Naive thymus-derived CD4-positive, alpha-beta T cell (primary cell): Measurements from ENCODE around the gene ZDHHC17. TPM values are rescaled to one million over a fixed set of nuclear protein-coding genes. Genes with fewer than 3 reads are reported as not detected.

ENCODE experiments used
- ATAC-seq: fragments of 150-1000 bp; cut with Tn5 transposase; 2 replicates; pipeline ENCODE4 v1.10.0; 2021; ENCODE audit warnings: mild to moderate bottlenecking, moderate library complexity
- CTCF ChIA-PET: fragments of 350-600 bp; sonication (Branson Sonifier 250); formaldehyde crosslinking; loops from one replicate; lab custom pipeline; 2021; ENCODE audit warnings: antibody characterized with exemption; lab: Charles Lee
- POLR2A ChIA-PET: fragments of 350-600 bp; sonication (Branson Sonifier 250); formaldehyde crosslinking; loops from one replicate; lab custom pipeline; 2021; ENCODE audit warnings: antibody characterized with exemption, inconsistent platforms; lab: Charles Lee
- DNase-seq, 9 donors: peaks; one replicate each; pipeline versions ENCODE4 v3.0.0 to v3.0.0-alpha.2; 2020 to 2022; ENCODE audit warnings: mixed read lengths in 1 of 9
- H3K27ac ChIP-seq: one replicate; pipeline ENCODE4 v1.7.0; 2013; ENCODE audit warnings: mild to moderate bottlenecking, low read depth, low read length, moderate library complexity
- H3K27me3 ChIP-seq, 2 donors: one replicate each; pipeline ENCODE4 v1.7.0; 2013; ENCODE audit warnings: low read length in 2 of 2, mild to moderate bottlenecking in 2 of 2, moderate library complexity in 2 of 2; ENCODE audit not compliant: control insufficient read depth in 2 of 2, insufficient read depth in 2 of 2
- H3K36me3 ChIP-seq, 3 experiments: 1 replicate in 2 of 3; 2 replicates in 1 of 3; pipeline ENCODE4 v1.7.0; 2013; ENCODE audit warnings: low read length in 3 of 3, mild to moderate bottlenecking in 3 of 3, moderate library complexity in 1 of 3; ENCODE audit not compliant: insufficient read depth in 3 of 3, control insufficient read depth in 2 of 3
- H3K4me1 ChIP-seq, 2 donors: one replicate each; pipeline ENCODE4 v1.7.0; 2013; ENCODE audit warnings: low read length in 2 of 2, mild to moderate bottlenecking in 2 of 2, moderate library complexity in 1 of 2; ENCODE audit not compliant: control insufficient read depth in 2 of 2, insufficient read depth in 2 of 2
- H3K4me3 ChIP-seq: 2 replicates; pipeline ENCODE4 v1.7.0; 2013; ENCODE audit warnings: mild to moderate bottlenecking, low read length
- H3K9me3 ChIP-seq, 3 experiments: 1 replicate in 2 of 3; 2 replicates in 1 of 3; pipeline ENCODE4 v1.7.0; 2013; ENCODE audit warnings: low read length in 3 of 3; ENCODE audit not compliant: control insufficient read depth in 2 of 3
- H3K27ac Mint-ChIP-seq, 9 donors: one replicate each; pipeline ENCODE4 v1.8.0; 2020 to 2022; ENCODE audit warnings: mixed read lengths in 9 of 9, mild to moderate bottlenecking in 8 of 9, moderate library complexity in 5 of 9, inconsistent platforms in 2 of 9
- H3K27me3 Mint-ChIP-seq, 5 donors: one replicate each; pipeline ENCODE4 v1.8.0; 2021 to 2022; ENCODE audit warnings: mixed read lengths in 5 of 5, mild to moderate bottlenecking in 1 of 5
- H3K36me3 Mint-ChIP-seq, 5 donors: one replicate each; pipeline ENCODE4 v1.8.0; 2020 to 2022; ENCODE audit warnings: mixed read lengths in 5 of 5, mild to moderate bottlenecking in 3 of 5, inconsistent platforms in 1 of 5
- H3K4me1 Mint-ChIP-seq, 7 donors: one replicate each; pipeline ENCODE4 v1.8.0; 2020 to 2022; ENCODE audit warnings: mixed read lengths in 7 of 7, mild to moderate bottlenecking in 3 of 7, inconsistent platforms in 1 of 7
- H3K4me3 Mint-ChIP-seq, 10 donors: one replicate each; pipeline ENCODE4 v1.8.0; 2020 to 2022; ENCODE audit warnings: mild to moderate bottlenecking in 10 of 10, mixed read lengths in 10 of 10, moderate library complexity in 6 of 10, inconsistent platforms in 2 of 10
- H3K9me3 Mint-ChIP-seq, 11 donors: one replicate each; pipeline ENCODE4 v1.8.0; 2020 to 2022; ENCODE audit warnings: mixed read lengths in 11 of 11, mild to moderate bottlenecking in 4 of 11, inconsistent platforms in 1 of 11, moderate library complexity in 1 of 11
- intact Hi-C, 2 donors: fragments of 100-400 bp; cut with micrococcal nuclease; formaldehyde crosslinking; loops; one replicate each; pipeline ENCODE4 v1.15.1; 2023
- polyA plus RNA-seq, 2 donors: library from polyadenylated mRNA; unstranded; fragments of 300-500 nt; fragmentation: Illumina TruSeq; gene quantifications; one replicate each; pipeline ENCODE4 v1.2.3, GENCODE V29; 2021
- total RNA-seq, 6 experiments: library from RNA in 5 of 6; stranded (reverse) in 5 of 6; gene quantifications; 1 replicate in 5 of 6; 2 replicates in 1 of 6; pipeline ENCODE4 v1.2.3 and lab custom pipeline; 2021 to 2026

ZDHHC17 gene, protein sequence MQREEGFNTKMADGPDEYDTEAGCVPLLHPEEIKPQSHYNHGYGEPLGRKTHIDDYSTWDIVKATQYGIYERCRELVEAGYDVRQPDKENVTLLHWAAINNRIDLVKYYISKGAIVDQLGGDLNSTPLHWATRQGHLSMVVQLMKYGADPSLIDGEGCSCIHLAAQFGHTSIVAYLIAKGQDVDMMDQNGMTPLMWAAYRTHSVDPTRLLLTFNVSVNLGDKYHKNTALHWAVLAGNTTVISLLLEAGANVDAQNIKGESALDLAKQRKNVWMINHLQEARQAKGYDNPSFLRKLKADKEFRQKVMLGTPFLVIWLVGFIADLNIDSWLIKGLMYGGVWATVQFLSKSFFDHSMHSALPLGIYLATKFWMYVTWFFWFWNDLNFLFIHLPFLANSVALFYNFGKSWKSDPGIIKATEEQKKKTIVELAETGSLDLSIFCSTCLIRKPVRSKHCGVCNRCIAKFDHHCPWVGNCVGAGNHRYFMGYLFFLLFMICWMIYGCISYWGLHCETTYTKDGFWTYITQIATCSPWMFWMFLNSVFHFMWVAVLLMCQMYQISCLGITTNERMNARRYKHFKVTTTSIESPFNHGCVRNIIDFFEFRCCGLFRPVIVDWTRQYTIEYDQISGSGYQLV
- 10 to 100 TPM; 27.3 to 60.9 (median 56.3) TPM for total RNA-seq
- polyA plus RNA-seq = 10 to 100 TPM; 12.4 to 13.0 TPM
- 51.0 reads per million, percentile 72 among the genes with 10 or more reads in this experiment for total RNA-seq (lab: John Stamatoyannopoulos, UW)

DNA sequence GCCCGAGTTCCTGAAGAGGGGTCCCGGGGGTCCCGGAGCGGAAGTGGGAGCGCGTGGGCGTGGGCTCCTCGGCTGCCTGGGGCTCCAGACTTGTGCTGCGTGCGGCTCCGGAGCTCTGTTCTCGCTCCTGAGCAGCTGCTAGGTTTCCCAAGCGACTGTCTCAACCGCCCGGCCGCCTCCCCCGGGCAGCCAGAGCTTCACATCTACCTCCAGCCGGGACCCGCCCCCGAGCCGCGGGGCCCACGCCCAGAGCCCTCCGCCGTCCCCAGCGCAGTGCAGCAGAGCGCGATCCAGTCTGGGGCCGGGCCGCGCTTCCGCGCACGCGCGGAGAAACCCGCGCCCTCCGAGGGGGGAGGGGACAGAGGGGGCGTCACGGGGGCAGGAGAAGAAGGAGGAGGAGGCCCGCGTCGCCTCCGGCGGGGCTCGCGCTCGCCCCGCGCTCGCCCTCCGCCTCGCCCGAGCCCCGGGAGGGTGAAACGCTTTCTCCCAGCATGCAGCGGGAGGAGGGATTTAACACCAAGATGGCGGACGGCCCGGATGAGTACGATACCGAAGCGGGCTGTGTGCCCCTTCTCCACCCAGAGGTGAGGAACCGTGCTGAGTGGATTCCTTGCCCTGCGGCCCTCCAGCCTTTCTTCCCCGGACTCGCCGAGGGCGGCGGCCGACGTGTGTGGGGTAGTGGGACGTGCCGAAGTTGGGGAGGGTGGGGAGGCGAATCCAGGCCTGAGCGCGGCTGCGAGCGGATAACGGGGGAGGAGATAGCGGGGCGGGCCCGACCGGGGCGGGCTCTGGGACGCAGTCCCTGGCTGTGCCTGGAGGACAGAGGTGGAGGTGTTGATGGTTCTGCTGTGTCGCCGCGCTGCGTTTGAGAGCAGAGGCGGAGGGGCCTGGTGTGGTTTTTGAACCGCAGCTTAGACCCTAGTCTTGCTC lies at the start of gene ZDHHC17:
ZDHHC17 (plus strand) TSS at position 370 of the 930 bp plus-strand sequence; CDS start at position 492, 122 bp downstream.
- Mint-ChIP-seq H3K27ac (peak within 1 kb of the TSS; percentile 95 to 99 (median 97)), H3K9me3 (no peaks in the 10 kb centered on the region), H3K4me3 (peak within 1 kb of the TSS; percentile 92 to 98 (median 97)), H3K27me3 (peaks cover 0 to 13% (median 0%) of the 10 kb centered on the region in 5 donors), H3K36me3 (peaks cover 0 to 3% (median 0%) of the 10 kb centered on the region in 5 donors), H3K4me1 (peaks cover 17 to 57% (median 46%) of the 10 kb centered on the region in 7 donors)
- Histone ChIP-seq H3K27ac (peak within 1 kb of the TSS; percentile 94), H3K36me3 (peaks cover 0 to 3% (median 0%) of the 10 kb centered on the region in 3 experiments), H3K27me3 (no peaks in the 10 kb centered on the region), H3K9me3 (no peaks in the 10 kb centered on the region), H3K4me1 (peaks cover 8 to 13% of the 10 kb centered on the region in 2 donors), H3K4me3 (peak within 1 kb of the TSS; percentile 84)
- intact Hi-C loops = loop anchor here (1.0 to 10.0 kb wide), 14 partner anchors 12 to 1373 kb away; partner anchors contain the start of genes BBS10 (in 2 of the 2), GLIPR1 (in 2 of the 2), NAP1L1 (in 2 of the 2) and OSBPL8 (in 2 of the 2)
- ATAC-seq (peak; percentile 90), DNase-seq (peak; percentile 90 to 95 (median 93))
- POLR2A ChIA-PET = interaction anchor here (0.6 to 2.1 kb wide), 10 partner anchors 10 to 1332 kb away, joined by 3 to 9 read pairs (median 4); partner anchors contain the start of genes BBS10 and PHLDA1
- CTCF ChIA-PET = no interaction called here

DNA sequence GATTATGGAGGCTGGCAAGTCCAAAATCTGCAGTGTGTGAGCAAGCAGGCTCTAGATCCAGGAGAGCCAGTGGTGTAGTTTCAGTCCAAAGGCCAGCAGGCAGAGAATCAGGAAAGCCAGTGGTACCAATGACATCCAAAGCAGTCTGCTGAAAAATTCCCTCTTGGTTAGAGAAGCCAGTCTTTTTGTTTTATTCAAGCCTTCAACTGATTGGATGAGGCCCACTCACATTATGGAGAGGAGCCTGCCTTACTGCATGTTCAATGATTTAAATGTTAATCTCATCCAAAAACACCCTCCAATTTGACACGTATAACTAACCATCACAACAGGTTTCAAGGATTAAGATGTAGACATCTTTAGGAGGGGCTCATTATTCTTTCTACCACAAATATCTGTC lies 49.5 kb upstream of the ZDHHC17 start:
- H3K27ac Mint-ChIP-seq = no peak overlapping the region
- H3K9me3 Mint-ChIP-seq = no peaks in the 10 kb centered on the region
- Histone ChIP-seq H3K4me1 (no peaks in the 10 kb centered on the region), H3K4me3 (no peak overlapping the region), H3K9me3 (no peaks in the 10 kb centered on the region), H3K27ac (no peak overlapping the region), H3K36me3 (no peaks in the 10 kb centered on the region), H3K27me3 (no peaks in the 10 kb centered on the region)
- H3K27me3 Mint-ChIP-seq = peaks cover 0 to 4% (median 0%) of the 10 kb centered on the region in 5 donors
- CTCF ChIA-PET = no interaction called here
- no peaks in the 10 kb centered on the region for H3K4me1 Mint-ChIP-seq
- DNase-seq (no peak), ATAC-seq (no peak)
- no peak overlapping the region for H3K4me3 Mint-ChIP-seq
- H3K36me3 Mint-ChIP-seq = no peaks in the 10 kb centered on the region
- intact Hi-C loops = no loop called here
- POLR2A ChIA-PET = no interaction called here

DNA sequence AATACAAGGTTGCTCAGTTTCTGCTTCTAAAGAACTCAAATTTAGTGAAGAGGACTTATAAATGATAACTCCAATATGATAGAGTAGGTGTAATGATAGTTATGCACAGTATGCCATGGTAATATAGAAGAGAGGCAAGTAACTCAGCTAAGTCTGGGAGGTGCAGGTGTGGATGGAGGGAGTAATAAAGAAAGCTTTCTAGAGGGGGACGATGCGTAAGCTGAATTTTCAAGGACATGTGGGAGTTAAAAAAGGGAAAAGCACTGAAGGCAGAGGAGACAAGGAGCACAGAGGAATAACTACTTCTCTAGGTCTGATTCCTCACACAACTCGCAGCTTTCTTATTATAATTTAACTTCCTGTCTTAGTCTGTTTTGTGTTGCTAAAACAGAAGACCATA lies 49.1 kb upstream of the ZDHHC17 start:
- Histone ChIP-seq H3K4me3 (no peak overlapping the region), H3K36me3 (no peaks in the 10 kb centered on the region), H3K27me3 (no peaks in the 10 kb centered on the region), H3K4me1 (no peaks in the 10 kb centered on the region), H3K9me3 (no peaks in the 10 kb centered on the region), H3K27ac (no peak overlapping the region)
- H3K9me3 Mint-ChIP-seq = no peaks in the 10 kb centered on the region
- intact Hi-C loops = no loop called here
- ChIA-PET CTCF (no interaction called here), POLR2A (no interaction called here)
- no peak overlapping the region for H3K27ac Mint-ChIP-seq
- H3K4me1 Mint-ChIP-seq = no peaks in the 10 kb centered on the region
- no peak for ATAC-seq
- H3K36me3 Mint-ChIP-seq = no peaks in the 10 kb centered on the region
- DNase-seq = no peak
- H3K4me3 Mint-ChIP-seq = no peak overlapping the region
- H3K27me3 Mint-ChIP-seq = peaks cover 0 to 4% (median 0%) of the 10 kb centered on the region in 5 donors

DNA sequence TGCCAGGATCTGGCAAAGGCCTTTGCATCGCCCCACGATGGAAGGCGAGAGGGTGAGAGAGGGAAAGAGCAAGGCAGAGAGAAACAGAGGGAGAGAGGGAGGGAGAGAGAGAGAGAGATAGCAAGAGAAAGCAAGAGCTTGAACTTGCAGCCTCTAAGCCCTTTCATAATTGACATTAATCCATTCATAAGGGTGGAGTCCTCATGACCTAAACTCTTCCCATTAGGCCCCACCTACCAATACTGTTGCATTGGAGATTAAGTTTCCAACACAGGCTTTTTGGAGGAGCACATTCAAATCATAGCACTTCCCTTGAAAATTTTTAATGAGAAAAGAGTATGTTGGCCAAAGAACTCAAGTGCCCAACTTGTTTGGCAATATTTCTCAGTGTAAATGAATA lies 48.6 kb upstream of the ZDHHC17 start:
- Mint-ChIP-seq H3K4me3 (no peak overlapping the region), H3K36me3 (no peaks in the 10 kb centered on the region), H3K4me1 (no peaks in the 10 kb centered on the region), H3K9me3 (no peaks in the 10 kb centered on the region), H3K27me3 (peaks cover 0 to 4% (median 0%) of the 10 kb centered on the region in 5 donors), H3K27ac (no peak overlapping the region)
- H3K4me3 ChIP-seq = no peak overlapping the region
- H3K36me3 ChIP-seq = no peaks in the 10 kb centered on the region
- no peaks in the 10 kb centered on the region for H3K9me3 ChIP-seq
- ATAC-seq (no peak), DNase-seq (no peak)
- intact Hi-C loops = no loop called here
- H3K4me1 ChIP-seq = no peaks in the 10 kb centered on the region
- CTCF ChIA-PET = no interaction called here
- H3K27ac ChIP-seq = no peak overlapping the region
- no peaks in the 10 kb centered on the region for H3K27me3 ChIP-seq
- POLR2A ChIA-PET = no interaction called here

DNA sequence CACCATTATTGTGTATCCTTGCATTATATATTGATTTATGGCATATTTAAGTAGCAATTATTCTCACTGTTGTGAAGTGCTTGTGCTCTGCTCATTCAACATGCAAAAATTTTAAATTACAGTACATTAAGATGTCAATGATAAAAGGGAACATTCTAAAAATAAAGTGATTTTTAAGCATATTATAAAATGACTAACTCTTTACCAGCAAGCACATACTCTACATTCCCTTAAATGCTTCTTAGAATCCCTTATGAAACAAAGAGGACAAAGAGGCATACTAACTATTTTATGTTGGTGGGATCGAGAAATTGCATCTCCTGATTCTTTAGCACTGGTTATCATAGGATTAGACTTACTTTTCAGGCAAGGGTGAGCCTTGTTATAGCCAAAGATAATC lies 46.6 kb upstream of the ZDHHC17 start:
- CTCF ChIA-PET = no interaction called here
- no peaks in the 10 kb centered on the region for H3K36me3 ChIP-seq
- no peaks in the 10 kb centered on the region for H3K4me1 Mint-ChIP-seq

More for the DNA sequence above, 46.6 kb upstream of the ZDHHC17 start:
- Histone ChIP-seq H3K4me3 (no peak overlapping the region), H3K27ac (no peak overlapping the region), H3K4me1 (no peaks in the 10 kb centered on the region), H3K9me3 (no peaks in the 10 kb centered on the region), H3K27me3 (no peaks in the 10 kb centered on the region)
- Mint-ChIP-seq H3K9me3 (no peaks in the 10 kb centered on the region), H3K4me3 (no peak overlapping the region), H3K27me3 (peaks cover 0 to 5% (median 3%) of the 10 kb centered on the region in 5 donors), H3K27ac (no peak overlapping the region), H3K36me3 (no peaks in the 10 kb centered on the region)
- ATAC-seq (no peak), DNase-seq (no peak)
- intact Hi-C loops = no loop called here
- POLR2A ChIA-PET = no interaction called here
